Adrenal gland (tissue), 5 donors: Measurements from ENCODE around the gene MARS2.

ENCODE experiments used
- CTCF ChIP-seq, 6 experiments: fragments of 450-650 bp in 4 of 6; fragments of 200-600 bp in 2 of 6; sonication (generic) in 1 of 6; IDR thresholded peaks; 1 replicate in 5 of 6; 2 replicates in 1 of 6; pipeline versions ENCODE4 v1.5.1 to v1.8.0; 2016 to 2021; ENCODE audit warnings: antibody characterized with exemption in 6 of 6, mild to moderate bottlenecking in 2 of 6, moderate library complexity in 1 of 6
- POLR2A ChIP-seq, 2 donors: fragments of 450-650 bp; IDR thresholded peaks; one replicate each; pipeline ENCODE4 v1.6.1; 2017; ENCODE audit warnings: antibody characterized with exemption in 2 of 2, mild to moderate bottlenecking in 2 of 2, moderate library complexity in 1 of 2
- donor health status: DM: no; HTN: no; CAD: no.

DNA sequence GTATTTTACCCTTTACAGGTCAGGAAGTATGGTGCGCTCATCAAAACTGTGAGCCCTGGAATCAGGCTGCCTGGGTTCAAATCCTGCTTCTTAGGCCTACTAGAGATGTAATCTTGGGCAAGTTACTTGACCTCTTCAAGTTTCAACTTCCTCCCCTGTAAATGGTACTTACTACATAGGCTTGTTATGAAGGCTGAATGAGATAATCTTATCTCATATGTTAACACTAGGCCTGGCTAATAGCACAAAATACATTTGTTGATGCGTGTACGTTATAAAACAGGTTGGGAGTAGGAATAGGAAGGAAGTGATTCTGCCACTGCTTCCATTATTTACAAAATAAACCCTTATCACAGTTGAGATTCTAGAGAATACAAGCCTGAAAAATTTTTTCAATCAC, 28.1 kb upstream of the MARS2 start:
- TF ChIP-seq CTCF (IDR thresholded peaks at IDR 0.05) (no peak), POLR2A (IDR thresholded peaks at IDR 0.05) (no peak)
